Vagina (tissue), 2 donors: ENCODE measurements around the gene ATL1.

Experiments
- CTCF ChIP-seq, 3 experiments: fragments of 450-650 bp in 2 of 3; fragments of 200-600 bp in 1 of 3; sonication (generic) in 1 of 3; IDR thresholded peaks; one replicate each; pipeline ENCODE4 v1.5.1; 2017 to 2019; ENCODE audit warnings: antibody characterized with exemption in 3 of 3, mild to moderate bottlenecking in 2 of 3, moderate library complexity in 2 of 3
- POLR2A ChIP-seq, 2 donors: fragments of 450-650 bp; IDR thresholded peaks; one replicate each; pipeline ENCODE4 v1.6.1; 2017; ENCODE audit warnings: antibody characterized with exemption in 2 of 2, mild to moderate bottlenecking in 2 of 2, moderate library complexity in 2 of 2

- TF ChIP-seq POLR2A (IDR thresholded peaks at IDR 0.05) (no peak), CTCF (IDR thresholded peaks at IDR 0.05) (no peak)
These were observed 8.1 kb upstream of the ATL1 start for GRCh38 chr14:50551877-50552276.
